Measurements from ENCODE around the gene VDAC1. TPM values are rescaled to one million over a fixed set of nuclear protein-coding genes. Genes with fewer than 3 reads are reported as not detected.

VDAC1 gene
- total and polyA plus RNA-seq, 2 of the 8 experiments (the other 6 are each of a cell fraction or from before 2014, with no cell fraction given) = 111 to 301 TPM

- no peak overlapping the region for H3K4ac ChIP-seq (replicated peaks; ENCODE audit: insufficient read length, low read depth, low read length)
- no peak overlapping the region for H2BK120ac ChIP-seq (replicated peaks; ENCODE audit: low read depth, low read length)
- 91% methylated on average over 3 of the region's 3 CpGs; no CpG with 5 or more reads in 1 of the 2 experiments for WGBS, 2 experiments (ENCODE audit: extremely low coverage in 1 of 2, insufficient coverage in 1 of 2, insufficient read length in 1 of 2, insufficient replicate concordance in 2 of 2, low coverage in 1 of 2, low lambda C conversion rate in 2 of 2, missing lambda C conversion rate in 1 of 2)
- no peak overlapping the region for H3K18ac ChIP-seq (ENCODE audit: extremely low read depth, low read length)
- no peak overlapping the region for H3K23ac ChIP-seq (ENCODE audit: insufficient read length)
- H2BK12ac ChIP-seq (ENCODE audit: low read depth, low read length) = no peak overlapping the region
- FAIRE-seq (no peak), DNase-seq (ENCODE audit: low read depth in 1 of 2, low spot score in 2 of 2) (no peak)
- no peak overlapping the region for H3K14ac ChIP-seq (ENCODE audit: insufficient read length)
- H3K4me1 ChIP-seq (replicated peaks in 1 of 4; ENCODE audit: control insufficient read depth in 3 of 4, insufficient read depth in 4 of 4, low read length in 3 of 4) = no peaks in the 10 kb centered on the region
- H3K4me3 ChIP-seq (ENCODE audit: extremely low read depth in 1 of 4, insufficient read depth in 2 of 4, low read depth in 3 of 4, low read length in 4 of 4) = no peak overlapping the region
- H3K79me2 ChIP-seq (ENCODE audit: control insufficient read depth in 1 of 2, insufficient read depth in 2 of 2, low read length in 2 of 2) = no peaks in the 10 kb centered on the region
- no peak overlapping the region for H2AK5ac ChIP-seq (ENCODE audit: low read depth, low read length)
- peaks cover 0 to 4% of the 10 kb centered on the region in 2 experiments; a peak in 1 of 4 replicates for H3K9me3 ChIP-seq (ENCODE audit: insufficient read depth in 2 of 2, low read depth in 1 of 2, low read length in 1 of 2)
- H4K8ac ChIP-seq (ENCODE audit: extremely low read depth, insufficient read depth, low read length) = no peak overlapping the region
- H3K23me2 ChIP-seq (ENCODE audit: low read depth, low read length) = peaks cover 1% of the 10 kb centered on the region; the same call in 1 of the 2 replicates
- H3K56ac ChIP-seq (replicated peaks; ENCODE audit: insufficient read length, low read depth, low read length) = no peak overlapping the region
- H3K36me3 ChIP-seq (ENCODE audit: control insufficient read depth in 2 of 4, insufficient read depth in 4 of 4, low read length in 3 of 4) = no peaks in the 10 kb centered on the region
- H3K79me1 ChIP-seq (ENCODE audit: low read depth, low read length) = no peaks in the 10 kb centered on the region
- H3K4me2 ChIP-seq (ENCODE audit: insufficient read depth in 1 of 2, low read depth in 2 of 2, low read length in 2 of 2) = no peak overlapping the region
- no peak overlapping the region for H2AFZ ChIP-seq (ENCODE audit: low read length)
- H3K27ac ChIP-seq (ENCODE audit: low read depth, low read length) = no peak overlapping the region
- ChIA-PET POLR2A (ENCODE audit: partially characterized antibody) (no interaction called here), CTCF (ENCODE audit: partially characterized antibody) (interaction anchor here (1.0 to 3.1 kb wide), 5 partner anchors 14 to 598 kb away, joined by 3 to 13 read pairs (median 3); no protein-coding TSS in a partner anchor)
- no peak overlapping the region for H4K5ac ChIP-seq (ENCODE audit: insufficient read length, low read depth, low read length)
- H2BK15ac ChIP-seq (ENCODE audit: low read length) = no peak overlapping the region
- H3K9ac ChIP-seq (replicated peaks in 1 of 4; ENCODE audit: extremely low read depth in 1 of 4, low read depth in 3 of 4, low read length in 3 of 4) = no peak overlapping the region
- no peak overlapping the region for H2BK5ac ChIP-seq (ENCODE audit: low read depth, low read length)
- H2BK20ac ChIP-seq (ENCODE audit: low read length) = no peak overlapping the region
- TF ChIP-seq CBX8 (IDR thresholded peaks at IDR 0.05; ENCODE audit: borderline replicate concordance, low read depth, low read length) = no peak
- TF ChIP-seq TAF1 (IDR thresholded peaks at IDR 0.05; ENCODE audit: low read depth, low read length) = no peak
- no peak for TF ChIP-seq SRF (IDR thresholded peaks at IDR 0.05; ENCODE audit: low read depth, low read length)
- no peak for TF ChIP-seq PHF8 (conservative IDR thresholded peaks at IDR 0.05; ENCODE audit: low read depth, low read length)
- no peak for TF ChIP-seq SP1 (IDR thresholded peaks at IDR 0.05; ENCODE audit: low read depth, low read length)
- TF ChIP-seq SAP30 (IDR thresholded peaks at IDR 0.05; ENCODE audit: insufficient read depth, insufficient replicate concordance, low read length) = no peak
- no peaks in the 10 kb centered on the region for H4K20me1 ChIP-seq (replicated peaks in 1 of 2; ENCODE audit: control insufficient read depth in 1 of 2, insufficient read depth in 2 of 2, low read length in 2 of 2)
- no peak overlapping the region for H4K91ac ChIP-seq (replicated peaks; ENCODE audit: insufficient read length, low read length)
- H3K27me3 ChIP-seq (replicated peaks in 1 of 4; ENCODE audit: control insufficient read depth in 3 of 4, extremely low read depth in 1 of 4, insufficient read depth in 3 of 4, low read length in 3 of 4) = no peaks in the 10 kb centered on the region
Observed at GRCh38 chr5:133939668-133940067, 65.1 kb downstream of the VDAC1 start.

Measured in H1 (cell line).